ENCODE results near the gene SMARCD2.
"Not testable (repeated sequence)": the region's sequence is repeated elsewhere in the genome, so short reads cannot be mapped to it uniquely, and the experiment has no call there.

GRCh38 chr17:63843387-63843888 lies 953 bp upstream of the SMARCD2 start:
- TF ChIP-seq CTCF (IDR thresholded peaks at IDR 0.05; ENCODE audit: low read depth, low read length); POLR2A (IDR thresholded peaks at IDR 0.05; ENCODE audit: extremely low read depth, insufficient read length); MYC (IDR thresholded peaks at IDR 0.05; ENCODE audit: low read depth, low read length): not testable (repeated sequence)

Measured in NB4 (cell line).